NCI-H345 (cell line): ENCODE data around the gene ENTHD1.

Source experiments
- DNase-seq: peaks from one replicate; lab custom pipeline; 2025; lab: John Stamatoyannopoulos, UW

The ENTHD1 gene

GRCh38 chr22:39731481-39731880 is 162.1 kb downstream of the ENTHD1 start:
- DNase-seq, result no peak

GRCh38 chr22:39729141-39729934 is 164.2 kb downstream of the ENTHD1 start:
- DNase-seq, result no peak

GRCh38 chr22:39728236-39728860 is 165.2 kb downstream of the ENTHD1 start:
- no peak for DNase-seq

DNA sequence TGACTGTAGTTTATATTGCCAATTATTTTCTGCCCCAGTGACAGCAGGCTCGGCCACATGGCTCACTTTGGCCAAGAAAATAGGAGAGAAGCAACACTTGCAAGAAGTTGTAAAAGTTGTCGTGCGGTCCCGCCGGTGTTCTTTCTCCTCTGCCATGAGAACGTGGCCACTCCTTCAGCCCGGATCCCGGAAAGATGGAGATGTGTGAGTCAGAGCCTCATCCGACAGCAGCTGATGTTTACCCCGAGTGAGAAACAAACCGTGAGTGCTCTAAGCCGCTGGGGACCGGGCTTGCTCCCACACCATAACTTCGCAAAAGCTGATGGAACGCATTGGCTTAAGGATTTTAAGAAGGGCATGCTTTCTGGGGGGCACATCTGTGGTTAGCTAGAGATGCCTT is 166.0 kb downstream of the ENTHD1 start:
- DNase-seq, result no peak

DNA sequence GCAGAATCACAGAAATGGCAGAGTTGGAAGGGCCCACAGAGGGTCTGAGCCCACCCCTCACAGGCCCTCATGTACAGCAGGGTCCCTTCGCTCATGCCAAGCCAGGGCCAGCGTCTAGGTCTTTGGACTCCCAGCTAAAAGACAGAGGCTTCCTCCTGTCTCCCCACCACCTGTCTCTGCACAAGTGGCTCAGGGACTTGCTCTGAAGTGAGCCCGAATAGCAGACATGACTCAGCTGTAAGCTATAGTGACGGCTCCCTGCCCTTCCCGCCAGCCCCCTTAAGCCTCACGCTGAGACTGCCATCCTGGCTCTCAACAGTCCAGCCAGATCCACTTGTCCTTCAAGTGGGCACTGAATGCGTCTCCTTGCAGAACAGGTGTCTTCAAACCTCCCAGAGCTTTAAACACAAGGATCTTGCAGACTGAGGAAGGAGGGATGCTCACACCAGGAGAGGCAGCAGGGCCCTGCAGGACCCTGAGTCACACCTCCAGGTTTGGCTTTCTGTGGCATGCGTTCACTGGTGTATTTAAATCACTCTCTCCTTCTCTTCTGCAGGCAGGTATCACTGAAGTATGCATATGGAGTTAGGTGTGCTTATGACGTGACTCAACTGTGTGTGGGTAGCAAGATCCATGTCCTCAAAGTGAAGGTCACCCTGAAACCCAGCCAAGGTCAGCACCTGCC is 168.1 kb downstream of the ENTHD1 start:
- no peak for DNase-seq

DNA sequence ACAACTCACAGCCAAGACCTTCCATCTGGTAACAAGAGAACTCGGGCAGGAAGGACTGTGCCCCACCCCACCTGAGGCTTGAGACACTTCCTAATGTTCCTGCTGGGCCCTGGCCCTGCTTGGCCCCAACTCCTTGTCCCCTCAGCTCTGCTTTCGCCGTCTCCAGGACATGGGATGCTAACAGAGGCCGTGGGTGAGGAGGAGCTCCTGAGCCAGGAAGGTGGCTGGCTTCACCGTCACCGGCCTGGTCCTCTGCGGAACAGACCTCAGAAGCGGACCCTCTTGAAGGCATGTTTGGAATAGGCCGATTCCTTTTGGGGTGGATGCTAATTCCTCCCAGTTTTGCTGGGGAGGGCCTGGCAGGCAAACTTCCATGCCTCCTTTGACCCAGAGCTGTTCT is 168.7 kb downstream of the ENTHD1 start:
- no peak for DNase-seq

GRCh38 chr22:39724390-39724789 is 169.2 kb downstream of the ENTHD1 start:
- DNase-seq, result no peak

- DNase-seq, result no peak
These were observed 169.6 kb downstream of the ENTHD1 start for GRCh38 chr22:39723899-39724351.

DNA sequence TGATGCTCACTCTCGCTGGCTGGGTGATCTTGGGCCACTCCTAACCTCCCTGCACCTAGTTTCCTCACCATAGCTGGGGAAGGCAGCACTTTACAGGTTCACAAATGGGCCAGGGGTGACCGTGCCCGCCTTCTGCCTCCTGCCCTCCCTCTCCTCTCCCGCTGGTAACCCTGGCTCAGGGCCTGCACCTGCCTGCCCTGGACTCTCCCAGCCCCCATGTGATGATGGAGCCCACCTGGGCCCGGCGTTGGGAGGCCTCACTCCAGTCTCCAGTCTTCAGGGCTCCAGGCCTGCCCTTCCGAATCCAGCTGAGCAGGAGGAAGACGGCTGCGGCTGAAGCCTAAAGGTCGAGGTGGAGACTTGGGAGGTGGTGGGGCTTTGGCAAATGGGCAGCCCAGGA is 170.1 kb downstream of the ENTHD1 start:
- no peak for DNase-seq

DNA sequence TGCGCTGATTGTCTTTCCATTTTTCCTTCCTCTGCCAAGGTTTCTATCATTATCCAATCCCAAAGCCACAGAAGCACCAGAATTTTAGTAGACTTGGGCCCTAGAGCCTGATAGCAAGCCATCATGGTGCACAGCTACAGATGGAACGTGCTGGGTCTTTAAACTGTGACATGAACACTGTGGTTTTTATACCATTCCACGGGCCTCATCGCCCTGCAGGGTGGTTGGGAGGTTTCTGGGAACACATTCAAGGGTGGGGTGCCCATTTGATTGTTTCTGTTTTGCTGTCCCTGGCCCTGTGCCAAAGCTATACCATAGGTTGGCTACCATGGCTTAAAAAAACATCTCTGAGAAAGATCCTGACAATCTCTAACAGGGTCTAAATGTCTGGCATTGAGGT is 171.1 kb downstream of the ENTHD1 start:
- no peak for DNase-seq

- no peak for DNase-seq
These were observed 171.6 kb downstream of the ENTHD1 start for GRCh38 chr22:39722032-39722325.

GRCh38 chr22:39721206-39722031 is 172.1 kb downstream of the ENTHD1 start:
- no peak for DNase-seq

GRCh38 chr22:39719559-39720450 is 173.8 kb downstream of the ENTHD1 start:
- DNase-seq, result no peak

DNA sequence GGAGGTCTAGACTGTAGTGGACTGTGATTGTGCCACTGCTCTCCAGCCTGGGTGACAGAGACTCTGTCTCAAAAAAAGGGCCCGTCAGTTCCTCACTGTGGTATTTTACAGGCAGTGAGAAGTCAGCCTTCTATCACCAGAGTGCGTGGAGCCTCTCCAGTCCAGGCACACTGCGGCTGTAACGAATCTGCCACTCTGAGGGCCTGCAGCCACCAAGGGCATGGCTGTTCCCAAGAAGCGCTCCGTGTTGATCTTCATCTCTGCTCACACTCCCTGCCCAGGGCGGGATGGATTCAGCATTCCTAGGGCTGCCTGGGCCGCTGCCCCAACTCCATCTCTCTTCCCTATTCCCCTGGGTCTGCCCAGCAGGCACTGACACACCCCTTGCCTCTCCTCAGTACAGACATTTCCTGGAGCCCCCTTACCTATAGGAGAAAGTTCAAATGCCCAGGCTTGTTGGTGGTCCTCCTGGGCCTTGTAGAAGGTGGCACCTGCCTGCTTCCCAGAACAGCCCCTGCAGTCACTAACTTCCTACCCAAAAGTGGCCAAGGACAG is 174.6 kb downstream of the ENTHD1 start:
- DNase-seq, result no peak

GRCh38 chr22:39718206-39718605 is 175.4 kb downstream of the ENTHD1 start:
- no peak for DNase-seq

GRCh38 chr22:39717099-39717498 is 176.5 kb downstream of the ENTHD1 start:
- DNase-seq, result no peak

GRCh38 chr22:39716534-39716933 is 177.0 kb downstream of the ENTHD1 start:
- no peak for DNase-seq

GRCh38 chr22:39715778-39716495 is 177.6 kb downstream of the ENTHD1 start:
- no peak for DNase-seq

DNA sequence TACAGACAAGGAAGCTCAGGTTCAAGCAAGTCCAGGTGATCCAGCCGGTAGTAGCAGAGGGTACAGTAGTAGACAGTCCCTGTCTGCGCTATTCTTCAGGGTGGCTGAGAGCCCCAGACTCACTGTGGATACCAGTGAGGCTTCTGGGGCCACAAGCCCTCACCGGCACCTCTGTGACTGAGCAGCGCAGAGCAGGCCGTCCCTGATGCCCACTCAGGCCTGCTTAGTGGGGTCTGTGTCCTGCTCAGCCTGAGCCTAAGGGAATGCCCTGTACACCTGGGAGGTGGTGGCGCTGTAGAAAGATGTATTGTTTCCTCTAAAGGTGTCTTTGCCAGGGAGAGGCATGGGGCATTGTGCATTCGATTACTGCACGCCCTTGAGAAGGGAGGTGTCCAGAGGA is 179.2 kb downstream of the ENTHD1 start:
- no peak for DNase-seq

DNA sequence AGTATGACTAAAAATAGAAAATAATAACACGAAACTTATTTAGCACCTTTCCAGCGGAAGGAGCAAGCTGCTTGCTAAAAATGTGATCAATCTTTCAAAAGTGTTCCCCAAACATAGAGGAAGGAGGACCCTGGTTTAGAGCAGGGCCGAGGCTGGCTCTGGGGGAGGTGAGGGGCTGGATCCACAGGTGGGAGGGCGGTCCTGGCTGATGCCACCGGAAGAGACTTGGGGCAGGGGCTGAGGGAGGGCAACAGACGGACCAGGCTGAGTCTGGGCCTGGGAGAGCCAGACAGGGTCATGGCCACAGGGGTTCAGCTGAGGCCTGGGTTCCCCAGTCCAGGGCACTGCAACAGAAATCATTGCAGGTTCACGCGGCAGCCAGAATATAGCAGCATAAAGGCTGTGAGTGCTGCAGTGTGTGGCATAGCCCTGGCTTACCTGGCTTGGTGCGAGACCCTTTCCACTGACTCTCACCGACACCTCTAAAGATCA is 179.7 kb downstream of the ENTHD1 start:
- DNase-seq, result no peak
